H4 (cell line): Measurements from ENCODE around the gene DPYSL3. TPM values are rescaled to one million over a fixed set of nuclear protein-coding genes. Genes with fewer than 3 reads are reported as not detected.
"Not testable (repeated sequence)": the region's sequence is repeated elsewhere in the genome, so short reads cannot be mapped to it uniquely, and the experiment has no call there.

Source experiments
- DNase-seq: peaks from one replicate; pipeline ENCODE4 v3.0.0-alpha.2; 2015; ENCODE audit warnings: low spot score
- total RNA-seq: library from RNA; depleted of rRNA; stranded (reverse); fragments of >200 nt; shearing (Covaris generic); gene quantifications from 2 replicates; pipeline ENCODE4 v1.2.3, GENCODE V29; 2014

Gene DPYSL3
- total RNA-seq, 1 experiment from 2014 or later, result 83.9 TPM

GRCh38 chr5:147371290-147371689, 138.6 kb downstream of the DPYSL3 start:
- no peak for DNase-seq

- DNase-seq, result no peak
These were observed 140.0 kb downstream of the DPYSL3 start for GRCh38 chr5:147369742-147370374.

- DNase-seq, result not testable (repeated sequence)
These were observed 142.5 kb downstream of the DPYSL3 start for GRCh38 chr5:147367381-147367780.

- no peak for DNase-seq
These were observed 148.3 kb downstream of the DPYSL3 start for GRCh38 chr5:147361441-147362175.

- DNase-seq, result no peak
These were observed 149.1 kb downstream of the DPYSL3 start for GRCh38 chr5:147360816-147361215.

GRCh38 chr5:147359581-147359980, 150.3 kb downstream of the DPYSL3 start:
- DNase-seq, result no peak

- no peak for DNase-seq
These were observed 150.8 kb downstream of the DPYSL3 start for GRCh38 chr5:147359101-147359500.

GRCh38 chr5:147349241-147349640, 160.6 kb downstream of the DPYSL3 start:
- DNase-seq, result no peak

- DNase-seq, result no peak
These were observed 161.4 kb downstream of the DPYSL3 start for GRCh38 chr5:147348451-147348850.

- DNase-seq, result no peak
These were observed 161.8 kb downstream of the DPYSL3 start for GRCh38 chr5:147348046-147348445.

- DNase-seq, result no peak
These were observed 163.8 kb downstream of the DPYSL3 start for GRCh38 chr5:147346006-147346561.

- DNase-seq, result no peak
These were observed 165.0 kb downstream of the DPYSL3 start for GRCh38 chr5:147344861-147345260.

- no peak for DNase-seq
These were observed 168.5 kb downstream of the DPYSL3 start for GRCh38 chr5:147341345-147341744.

GRCh38 chr5:147340941-147341340, 168.9 kb downstream of the DPYSL3 start:
- no peak for DNase-seq
